Fibroblast of villous mesenchyme (primary cell): ENCODE data around the gene TAF8. TPM values are rescaled to one million over a fixed set of nuclear protein-coding genes. Genes with fewer than 3 reads are reported as not detected.

Experiments used
- DNase-seq: peaks from one replicate; pipeline ENCODE4 v3.0.0-alpha.2; 2010; ENCODE audit warnings: low read depth
- H3K4me3 ChIP-seq: 2 replicates; pipeline ENCODE4 v1.5.1; 2011; ENCODE audit warnings: low read depth, mild to moderate bottlenecking, low read length
- CTCF ChIP-seq: IDR thresholded peaks from 2 replicates; pipeline ENCODE4 v1.5.1; 2012; ENCODE audit warnings: low read depth, mild to moderate bottlenecking, low read length; ENCODE audit not compliant: insufficient read depth
- total RNA-seq: library from RNA; depleted of rRNA; stranded (reverse); fragments of >200 nt; gene quantifications from 2 replicates; pipeline ENCODE4 v1.2.3, GENCODE V29; 2012

The TAF8 gene
- total RNA-seq, 1 donor: 16.0 TPM

DNA sequence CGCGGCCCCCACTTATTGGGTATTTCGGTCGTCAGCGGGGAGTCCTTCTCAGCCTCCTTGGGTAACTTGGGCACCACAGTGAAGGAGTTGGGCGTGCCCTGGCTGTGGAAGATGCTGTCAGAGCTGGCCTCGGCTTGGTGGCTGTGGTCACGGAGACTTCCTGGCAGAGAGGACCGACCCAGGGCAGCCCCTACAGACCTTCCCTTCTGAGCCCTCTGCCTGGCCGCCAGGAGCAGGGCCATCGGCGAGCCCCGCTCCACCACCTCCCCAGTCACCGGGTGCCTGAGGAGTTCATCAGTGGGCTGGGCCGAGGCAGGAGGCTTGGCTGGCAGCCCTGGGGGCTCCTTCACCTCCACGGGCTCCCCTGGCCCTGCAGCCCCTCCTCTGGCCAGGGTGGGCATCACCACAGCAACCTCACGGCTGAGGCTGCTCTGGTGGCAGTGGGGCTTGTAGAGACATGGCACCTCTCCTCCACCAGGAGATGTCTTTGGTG is 54.9 kb downstream of the TAF8 start:
- no peak overlapping the region for H3K4me3 ChIP-seq
- no peak for TF ChIP-seq CTCF
- no peak for DNase-seq

- TF ChIP-seq CTCF: no peak
- H3K4me3 ChIP-seq: no peak overlapping the region
- no peak for DNase-seq
These were observed 55.4 kb downstream of the TAF8 start for GRCh38 chr6:42105709-42106108.

DNA sequence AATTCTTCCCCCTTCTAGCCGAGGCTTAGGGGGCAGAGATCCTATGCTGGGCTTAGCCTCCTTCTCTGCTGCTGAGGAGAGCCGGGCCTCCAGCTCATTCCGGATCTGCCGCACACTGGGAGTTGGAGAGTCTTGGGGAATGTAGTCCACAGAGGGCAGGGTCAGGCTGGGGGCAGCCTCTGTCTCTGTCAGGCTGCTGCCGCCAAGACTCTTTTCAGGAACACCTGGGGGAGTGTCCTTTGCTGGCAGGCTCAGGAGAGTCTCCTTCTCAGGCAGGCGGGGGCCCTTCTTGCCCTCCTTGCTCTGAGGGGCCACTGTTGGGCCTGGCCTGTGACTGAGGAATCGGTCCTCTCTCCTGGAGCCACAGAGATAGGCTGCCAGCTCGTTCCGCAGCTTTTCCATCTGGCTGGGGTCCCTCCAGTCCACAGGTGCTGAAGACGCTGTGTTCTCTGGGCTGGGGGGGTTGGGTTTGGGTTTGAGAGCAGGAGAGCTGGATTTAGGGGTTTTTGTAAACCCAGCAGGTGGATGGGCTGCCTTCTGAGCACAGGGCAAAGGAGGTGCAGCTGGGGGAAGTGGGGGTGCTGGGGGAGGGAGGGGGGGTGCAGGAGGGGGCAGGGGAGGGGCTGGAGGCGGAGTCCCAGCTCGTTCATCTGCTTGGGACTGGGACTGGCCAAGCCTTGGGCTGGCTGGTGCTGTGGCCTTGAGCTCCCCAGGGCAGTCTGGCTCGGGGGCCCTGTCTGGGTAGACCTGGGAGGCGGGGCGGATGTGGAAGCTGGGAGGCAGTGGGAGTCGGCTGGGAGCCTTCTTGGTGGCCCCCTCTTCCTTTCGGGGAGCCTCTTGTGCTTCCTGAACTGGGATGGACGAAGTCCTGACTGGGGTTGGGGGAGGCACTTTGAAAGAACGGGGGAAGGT is 56.0 kb downstream of the TAF8 start:
- DNase-seq: no peak
- no peak for TF ChIP-seq CTCF
- H3K4me3 ChIP-seq: no peak overlapping the region

DNA sequence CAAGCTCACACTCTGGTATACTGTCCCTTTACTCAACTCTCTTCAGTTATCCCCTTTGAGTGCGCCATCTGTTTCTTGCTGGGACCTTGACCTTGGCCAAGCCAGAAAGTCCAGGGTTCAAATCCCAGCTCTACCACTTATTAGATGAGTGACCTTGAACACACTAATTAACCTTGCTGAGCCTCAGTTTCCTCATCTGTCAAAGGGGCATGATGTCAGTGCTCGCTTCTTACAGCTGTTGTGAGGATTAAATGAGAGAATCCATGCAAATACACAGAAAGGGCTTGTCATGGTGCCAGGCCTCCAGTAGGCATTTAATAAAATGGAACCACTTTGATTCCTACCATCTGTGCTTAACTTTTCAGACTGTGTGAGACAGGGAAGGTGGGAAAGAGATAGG is 57.7 kb downstream of the TAF8 start:
- no peak for TF ChIP-seq CTCF
- no peak for DNase-seq
- no peak overlapping the region for H3K4me3 ChIP-seq

GRCh38 chr6:42110683-42111082 is 60.4 kb downstream of the TAF8 start:
- no peak for TF ChIP-seq CTCF
- H3K4me3 ChIP-seq: no peak overlapping the region
- no peak for DNase-seq

- TF ChIP-seq CTCF: no peak
- no peak overlapping the region for H3K4me3 ChIP-seq
- no peak for DNase-seq
These were observed 62.0 kb downstream of the TAF8 start for GRCh38 chr6:42112351-42112750.
